ENCODE measurements around the gene IFFO2. TPM values are rescaled to one million over a fixed set of nuclear protein-coding genes. Genes with fewer than 3 reads are reported as not detected.

IFFO2 gene
- total and polyA plus RNA-seq, 2 donors (not counting 1 experiment from before 2014, with no cell fraction given): 16.8 to 19.2 TPM

DNA sequence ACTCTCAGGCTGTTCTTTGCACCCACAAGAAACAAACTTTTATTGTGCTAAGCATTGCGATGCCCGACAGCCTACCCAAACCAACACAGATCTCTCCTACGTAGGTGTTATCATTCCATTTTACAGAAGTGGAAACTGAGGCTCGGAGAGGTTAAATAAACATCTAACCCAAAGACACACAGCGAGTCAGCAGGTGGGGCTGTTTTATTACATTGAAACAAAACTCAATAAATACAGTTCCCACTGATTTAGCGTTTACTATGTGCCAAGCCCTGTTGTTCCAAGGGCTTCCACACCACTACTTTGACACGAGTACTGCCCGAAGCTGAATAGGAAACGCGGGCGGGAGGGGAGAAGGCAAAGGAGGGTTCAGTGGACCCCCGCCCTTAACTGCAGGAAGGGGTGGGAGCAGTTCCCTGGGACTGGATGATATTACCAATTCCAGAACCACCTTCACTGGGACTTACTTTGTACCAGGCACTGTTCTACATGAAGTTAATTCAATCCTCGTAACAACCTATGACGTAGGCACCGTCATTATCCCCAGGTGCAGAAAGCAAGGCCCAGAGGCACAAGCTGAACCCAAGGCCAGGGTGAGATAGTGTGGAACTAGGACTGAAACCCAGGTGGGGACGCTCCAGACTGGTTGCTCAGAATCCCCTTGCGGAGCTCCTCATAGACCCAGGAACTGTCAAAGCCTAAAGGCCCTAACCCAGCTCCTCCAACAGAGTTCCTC is 34.8 kb downstream of the IFFO2 start:
- H3K4me3 ChIP-seq (ENCODE audit: control extremely low read depth in 1 of 5, extremely low read depth in 1 of 5, insufficient read depth in 1 of 5, low read depth in 2 of 5, low read length in 4 of 5): no peak overlapping the region
- H3K4me2 ChIP-seq (replicated peaks; ENCODE audit: low read depth, low read length, poor library complexity, severe bottlenecking): no peak overlapping the region
- Mint-ChIP-seq H3K4me1 (peaks cover 29% of the 10 kb centered on the region), H3K27ac (no peak overlapping the region), H3K4me3 (no peak overlapping the region), H3K27me3 (no peaks in the 10 kb centered on the region), H3K9me3 (ENCODE audit: insufficient read depth) (no peaks in the 10 kb centered on the region)
- intact Hi-C loops (cut with micrococcal nuclease): no loop called here
- no peak for DNase-seq
- ChIA-PET CTCF (interaction anchor here (1.2 to 8.3 kb wide), 10 partner anchors 9 to 53 kb away, joined by 3 to 78 read pairs (median 4); partner anchors contain the start of gene IFFO2), POLR2A (no interaction called here)
- H3K4me1 ChIP-seq (ENCODE audit: control insufficient read depth in 2 of 2, insufficient read depth in 2 of 2, low read length in 2 of 2): peaks cover 27% of the 10 kb centered on the region in 2 donors
- no peak overlapping the region for H2AFZ ChIP-seq (ENCODE audit: insufficient read depth, low read depth, low read length, poor library complexity, severe bottlenecking)
- H3K27me3 ChIP-seq (replicated peaks in 1 of 4; ENCODE audit: control extremely low read depth in 1 of 4, control insufficient read depth in 3 of 4, insufficient read depth in 4 of 4, low read length in 3 of 4): no peaks in the 10 kb centered on the region
- H3K9ac ChIP-seq (ENCODE audit: low read length): no peak overlapping the region
- TF ChIP-seq, protein P1, sequence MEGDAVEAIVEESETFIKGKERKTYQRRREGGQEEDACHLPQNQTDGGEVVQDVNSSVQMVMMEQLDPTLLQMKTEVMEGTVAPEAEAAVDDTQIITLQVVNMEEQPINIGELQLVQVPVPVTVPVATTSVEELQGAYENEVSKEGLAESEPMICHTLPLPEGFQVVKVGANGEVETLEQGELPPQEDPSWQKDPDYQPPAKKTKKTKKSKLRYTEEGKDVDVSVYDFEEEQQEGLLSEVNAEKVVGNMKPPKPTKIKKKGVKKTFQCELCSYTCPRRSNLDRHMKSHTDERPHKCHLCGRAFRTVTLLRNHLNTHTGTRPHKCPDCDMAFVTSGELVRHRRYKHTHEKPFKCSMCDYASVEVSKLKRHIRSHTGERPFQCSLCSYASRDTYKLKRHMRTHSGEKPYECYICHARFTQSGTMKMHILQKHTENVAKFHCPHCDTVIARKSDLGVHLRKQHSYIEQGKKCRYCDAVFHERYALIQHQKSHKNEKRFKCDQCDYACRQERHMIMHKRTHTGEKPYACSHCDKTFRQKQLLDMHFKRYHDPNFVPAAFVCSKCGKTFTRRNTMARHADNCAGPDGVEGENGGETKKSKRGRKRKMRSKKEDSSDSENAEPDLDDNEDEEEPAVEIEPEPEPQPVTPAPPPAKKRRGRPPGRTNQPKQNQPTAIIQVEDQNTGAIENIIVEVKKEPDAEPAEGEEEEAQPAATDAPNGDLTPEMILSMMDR (IDR thresholded peaks at IDR 0.05): no peak
- no peak for TF ChIP-seq EZH2 (IDR thresholded peaks at IDR 0.05; ENCODE audit: borderline replicate concordance, insufficient read depth, low read depth, low read length, poor library complexity, severe bottlenecking)
- no peak overlapping the region for H3K27ac ChIP-seq (ENCODE audit: low read length in 2 of 2)
- H3K79me2 ChIP-seq (ENCODE audit: control insufficient read depth, insufficient read depth, low read length): peaks cover 46% of the 10 kb centered on the region
- H4K20me1 ChIP-seq (ENCODE audit: control insufficient read depth, insufficient read depth, low read length, poor library complexity, severe bottlenecking): peaks cover 89% of the 10 kb centered on the region
- peaks cover 0 to 16% of the 10 kb centered on the region in 2 experiments for H3K36me3 ChIP-seq (replicated peaks in 1 of 2; ENCODE audit: control extremely low read depth in 1 of 2, control insufficient read depth in 1 of 2, extremely low read depth in 1 of 2, insufficient read depth in 2 of 2, low read length in 1 of 2)
- no peak for ATAC-seq (ENCODE audit: low read depth)
- 99% methylated on average over 8 of the region's 17 CpGs for WGBS (ENCODE audit: insufficient coverage)
- H3K9me3 ChIP-seq (ENCODE audit: control extremely low read depth in 1 of 3, control insufficient read depth in 2 of 3, insufficient read depth in 1 of 3, low read length in 2 of 3): no peaks in the 10 kb centered on the region

DNA sequence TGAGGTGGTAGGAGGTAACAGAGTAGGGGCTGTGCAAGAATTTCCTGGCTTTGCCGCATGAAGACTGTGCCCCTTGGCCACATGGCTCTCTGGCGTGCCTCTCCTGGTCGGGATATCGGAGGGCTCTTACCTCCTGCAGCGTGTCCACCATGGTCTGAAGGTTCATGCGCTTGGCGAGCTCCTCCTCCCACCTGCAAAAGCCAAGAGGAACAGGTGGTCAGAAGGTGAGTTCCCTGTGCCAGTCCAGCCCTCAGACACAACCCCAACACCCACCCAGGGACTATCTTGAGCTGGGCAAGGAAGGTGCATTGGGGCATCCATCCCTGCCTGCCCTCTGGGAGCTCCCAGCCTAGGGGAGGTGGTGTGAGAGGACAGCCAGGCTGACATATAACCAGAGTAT is 35.5 kb downstream of the IFFO2 start:
- H3K9ac ChIP-seq (ENCODE audit: low read length): no peak overlapping the region
- no peak overlapping the region for H3K4me3 ChIP-seq (ENCODE audit: control extremely low read depth in 1 of 5, extremely low read depth in 1 of 5, insufficient read depth in 1 of 5, low read depth in 2 of 5, low read length in 4 of 5)
- ATAC-seq (ENCODE audit: low read depth) (no peak), DNase-seq (no peak)
- H3K79me2 ChIP-seq (ENCODE audit: control insufficient read depth, insufficient read depth, low read length): peaks cover 39% of the 10 kb centered on the region
- Mint-ChIP-seq H3K27ac (no peak overlapping the region), H3K27me3 (no peaks in the 10 kb centered on the region), H3K4me3 (no peak overlapping the region), H3K9me3 (ENCODE audit: insufficient read depth) (no peaks in the 10 kb centered on the region), H3K4me1 (peaks cover 21% of the 10 kb centered on the region)
- no peak overlapping the region for H3K27ac ChIP-seq (ENCODE audit: low read length in 2 of 2)
- no peak overlapping the region for H3K4me2 ChIP-seq (replicated peaks; ENCODE audit: low read depth, low read length, poor library complexity, severe bottlenecking)
- H3K27me3 ChIP-seq (replicated peaks in 1 of 4; ENCODE audit: control extremely low read depth in 1 of 4, control insufficient read depth in 3 of 4, insufficient read depth in 4 of 4, low read length in 3 of 4): no peaks in the 10 kb centered on the region
- H2AFZ ChIP-seq (ENCODE audit: insufficient read depth, low read depth, low read length, poor library complexity, severe bottlenecking): no peak overlapping the region
- intact Hi-C loops (cut with micrococcal nuclease): no loop called here
- H4K20me1 ChIP-seq (ENCODE audit: control insufficient read depth, insufficient read depth, low read length, poor library complexity, severe bottlenecking): peaks cover 82% of the 10 kb centered on the region
- WGBS (ENCODE audit: insufficient coverage): 100% methylated on average over 4 of the region's 7 CpGs
- TF ChIP-seq EZH2 (IDR thresholded peaks at IDR 0.05; ENCODE audit: borderline replicate concordance, insufficient read depth, low read depth, low read length, poor library complexity, severe bottlenecking): no peak
- TF ChIP-seq, protein P1 (IDR thresholded peaks at IDR 0.05): no peak
- H3K9me3 ChIP-seq (ENCODE audit: control extremely low read depth in 1 of 3, control insufficient read depth in 2 of 3, insufficient read depth in 1 of 3, low read length in 2 of 3): no peaks in the 10 kb centered on the region
- peaks cover 0 to 20% of the 10 kb centered on the region in 2 experiments for H3K36me3 ChIP-seq (replicated peaks in 1 of 2; ENCODE audit: control extremely low read depth in 1 of 2, control insufficient read depth in 1 of 2, extremely low read depth in 1 of 2, insufficient read depth in 2 of 2, low read length in 1 of 2)
- H3K4me1 ChIP-seq (ENCODE audit: control insufficient read depth in 2 of 2, insufficient read depth in 2 of 2, low read length in 2 of 2): peaks cover 19 to 20% of the 10 kb centered on the region in 2 donors
- CTCF ChIA-PET: interaction anchor here (0.9 to 8.3 kb wide), 10 partner anchors 8 to 54 kb away, joined by 3 to 78 read pairs (median 4); partner anchors contain the start of gene IFFO2
- POLR2A ChIA-PET: no interaction called here
